Right atrium auricular region (tissue), 2 donors: ENCODE data around the gene DNPEP. TPM values are rescaled to one million over a fixed set of nuclear protein-coding genes. Genes with fewer than 3 reads are reported as not detected.
"Not testable (repeated sequence)": the region's sequence is repeated elsewhere in the genome, so short reads cannot be mapped to it uniquely, and the experiment has no call there.

ENCODE experiments used
- DNase-seq: peaks from one replicate; pipeline ENCODE4 v3.0.0-alpha.2; 2019; ENCODE audit warnings: low spot score
- H3K27ac ChIP-seq, 2 donors: fragments of 200-600 bp; sonication (generic); 1 replicate in 1 of 2; 2 replicates in 1 of 2; pipeline ENCODE4 v1.5.1; 2016 to 2019
- H3K27me3 ChIP-seq, 2 donors: fragments of 200-600 bp; sonication (generic); one replicate each; pipeline versions ENCODE4 v1.5.1 to v1.6.0; 2017 to 2019
- H3K36me3 ChIP-seq: fragments of 200-600 bp; sonication (generic); one replicate; pipeline ENCODE4 v1.5.1; 2016
- H3K4me1 ChIP-seq, 2 donors: fragments of 200-600 bp; sonication (generic); one replicate each; pipeline versions ENCODE4 v1.5.1 to v1.6.0; 2017 to 2019
- H3K4me3 ChIP-seq, 2 donors: fragments of 200-600 bp; sonication (generic); 1 replicate in 1 of 2; 2 replicates in 1 of 2; pipeline ENCODE4 v1.5.1; 2017 to 2019; ENCODE audit warnings: mild to moderate bottlenecking in 1 of 2, moderate library complexity in 1 of 2
- H3K9me3 ChIP-seq, 2 donors: fragments of 200-600 bp; sonication (generic); one replicate each; pipeline ENCODE4 v1.5.1; 2019
- total RNA-seq, 2 donors: library from RNA; depleted of rRNA; stranded (reverse); fragments of >200 nt; gene quantifications; one replicate each; pipeline ENCODE4 v1.1.0, GENCODE V29; 2016
- TF ChIP-seq, protein P1 (sequence below), 2 donors: fragments of 200-600 bp; sonication (generic); IDR thresholded peaks; one replicate each; pipeline ENCODE4 v1.5.1; 2019; ENCODE audit warnings: antibody characterized with exemption in 2 of 2

The DNPEP gene
- total RNA-seq, 2 donors from 2014 or later: 48.1 to 51.2 TPM

DNA sequence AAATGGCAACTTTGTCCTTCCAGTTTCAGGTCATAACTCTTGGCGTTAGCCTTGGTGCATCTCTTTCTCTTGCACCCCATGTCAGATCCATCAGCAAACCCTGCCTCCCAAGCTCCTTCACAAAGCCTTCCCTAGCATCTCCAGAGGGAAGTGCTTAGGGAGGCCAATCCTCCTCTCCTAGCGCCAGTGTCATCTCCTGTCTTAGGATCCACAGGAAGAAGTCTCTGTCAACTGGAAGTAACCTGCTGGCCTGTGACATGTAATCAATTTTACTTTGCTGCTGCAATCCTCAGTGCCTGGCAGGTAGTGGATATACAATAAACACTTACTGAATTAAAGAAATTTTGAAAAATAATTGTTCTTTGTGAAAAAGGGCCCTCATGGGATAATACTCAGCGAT lies 7.9 kb upstream of the DNPEP start:
- Histone ChIP-seq H3K4me3 (no peak overlapping the region), H3K27ac (no peak overlapping the region), H3K27me3 (no peaks in the 10 kb centered on the region), H3K36me3 (no peaks in the 10 kb centered on the region), H3K4me1 (no peaks in the 10 kb centered on the region), H3K9me3 (no peaks in the 10 kb centered on the region)
- DNase-seq: no peak
- TF ChIP-seq, protein P1, sequence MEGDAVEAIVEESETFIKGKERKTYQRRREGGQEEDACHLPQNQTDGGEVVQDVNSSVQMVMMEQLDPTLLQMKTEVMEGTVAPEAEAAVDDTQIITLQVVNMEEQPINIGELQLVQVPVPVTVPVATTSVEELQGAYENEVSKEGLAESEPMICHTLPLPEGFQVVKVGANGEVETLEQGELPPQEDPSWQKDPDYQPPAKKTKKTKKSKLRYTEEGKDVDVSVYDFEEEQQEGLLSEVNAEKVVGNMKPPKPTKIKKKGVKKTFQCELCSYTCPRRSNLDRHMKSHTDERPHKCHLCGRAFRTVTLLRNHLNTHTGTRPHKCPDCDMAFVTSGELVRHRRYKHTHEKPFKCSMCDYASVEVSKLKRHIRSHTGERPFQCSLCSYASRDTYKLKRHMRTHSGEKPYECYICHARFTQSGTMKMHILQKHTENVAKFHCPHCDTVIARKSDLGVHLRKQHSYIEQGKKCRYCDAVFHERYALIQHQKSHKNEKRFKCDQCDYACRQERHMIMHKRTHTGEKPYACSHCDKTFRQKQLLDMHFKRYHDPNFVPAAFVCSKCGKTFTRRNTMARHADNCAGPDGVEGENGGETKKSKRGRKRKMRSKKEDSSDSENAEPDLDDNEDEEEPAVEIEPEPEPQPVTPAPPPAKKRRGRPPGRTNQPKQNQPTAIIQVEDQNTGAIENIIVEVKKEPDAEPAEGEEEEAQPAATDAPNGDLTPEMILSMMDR (IDR thresholded peaks at IDR 0.05): no peak

DNA sequence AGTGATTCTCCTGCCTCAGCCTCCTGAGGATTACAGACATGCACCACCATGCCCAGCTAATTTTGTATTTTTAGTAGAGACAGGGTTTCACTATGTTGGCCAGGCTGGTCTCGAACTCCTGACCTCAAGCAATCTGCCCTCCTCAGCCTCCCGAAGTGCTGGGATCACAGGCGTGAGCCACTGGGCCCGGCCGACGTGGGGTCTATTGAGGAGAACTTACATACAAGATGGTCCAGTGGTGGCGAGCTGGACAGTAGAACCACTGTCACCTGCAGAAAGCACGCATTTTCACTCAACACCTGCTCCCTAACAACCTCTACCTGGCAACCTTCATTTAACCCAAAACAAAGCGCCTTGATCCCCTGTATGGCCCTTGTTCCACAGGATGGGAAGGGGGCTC lies 7.3 kb upstream of the DNPEP start:
- H3K27me3 ChIP-seq, H3K4me1 ChIP-seq, H3K9me3 ChIP-seq, H3K27ac ChIP-seq, H3K4me3 ChIP-seq, DNase-seq, H3K36me3 ChIP-seq: not testable (repeated sequence)

DNA sequence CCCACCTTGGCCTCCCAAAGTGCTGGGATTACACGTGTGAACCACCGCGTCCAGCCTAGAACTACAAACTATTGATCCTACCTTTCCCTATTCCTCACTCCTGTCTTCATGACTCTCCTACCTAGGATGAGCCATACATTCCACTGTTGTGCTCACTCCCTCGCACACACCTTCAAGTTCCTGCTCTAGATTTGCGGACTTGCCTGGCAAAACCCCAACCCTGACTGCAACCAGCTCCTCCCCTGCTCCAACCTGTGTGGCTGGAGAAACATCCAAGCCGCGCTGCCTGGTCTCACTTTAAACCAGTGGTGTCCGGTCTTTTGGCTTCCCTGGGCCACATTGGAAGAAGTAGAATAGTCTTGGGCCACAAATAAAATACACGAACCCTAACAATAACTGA lies 5.0 kb upstream of the DNPEP start:
- no peak for DNase-seq

DNA sequence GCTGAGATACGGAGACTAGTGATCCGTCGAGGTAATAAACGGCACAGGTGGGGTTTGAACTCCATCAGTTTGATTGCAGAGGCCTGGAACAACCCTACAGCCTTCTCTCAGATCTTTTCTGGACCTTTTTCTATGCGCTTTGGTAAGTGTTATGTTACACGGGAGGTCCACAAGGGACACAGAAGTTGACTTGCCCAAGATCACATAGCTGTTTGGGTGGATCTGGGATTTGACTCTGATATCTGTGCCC lies 1.1 kb upstream of the DNPEP start:
- no peak for DNase-seq
- peak overlapping the region in 1 of 2 donors; percentile 86 for H3K4me3 ChIP-seq
- H3K27ac ChIP-seq: peak overlapping the region; percentile 83 to 95
- peaks cover 26% of the 10 kb centered on the region for H3K36me3 ChIP-seq
- H3K9me3 ChIP-seq: no peaks in the 10 kb centered on the region
- TF ChIP-seq, protein P1 (IDR thresholded peaks at IDR 0.05): no peak
- peaks cover 0 to 11% of the 10 kb centered on the region in 2 donors for H3K4me1 ChIP-seq
- H3K27me3 ChIP-seq: no peaks in the 10 kb centered on the region

More for the DNA sequence above, 5.0 kb upstream of the DNPEP start:
- Histone ChIP-seq H3K4me3 (no peak overlapping the region), H3K9me3 (no peaks in the 10 kb centered on the region), H3K4me1 (no peaks in the 10 kb centered on the region), H3K27me3 (no peaks in the 10 kb centered on the region), H3K36me3 (no peaks in the 10 kb centered on the region), H3K27ac (no peak overlapping the region)
- TF ChIP-seq, protein P1 (IDR thresholded peaks at IDR 0.05): no peak

DNA sequence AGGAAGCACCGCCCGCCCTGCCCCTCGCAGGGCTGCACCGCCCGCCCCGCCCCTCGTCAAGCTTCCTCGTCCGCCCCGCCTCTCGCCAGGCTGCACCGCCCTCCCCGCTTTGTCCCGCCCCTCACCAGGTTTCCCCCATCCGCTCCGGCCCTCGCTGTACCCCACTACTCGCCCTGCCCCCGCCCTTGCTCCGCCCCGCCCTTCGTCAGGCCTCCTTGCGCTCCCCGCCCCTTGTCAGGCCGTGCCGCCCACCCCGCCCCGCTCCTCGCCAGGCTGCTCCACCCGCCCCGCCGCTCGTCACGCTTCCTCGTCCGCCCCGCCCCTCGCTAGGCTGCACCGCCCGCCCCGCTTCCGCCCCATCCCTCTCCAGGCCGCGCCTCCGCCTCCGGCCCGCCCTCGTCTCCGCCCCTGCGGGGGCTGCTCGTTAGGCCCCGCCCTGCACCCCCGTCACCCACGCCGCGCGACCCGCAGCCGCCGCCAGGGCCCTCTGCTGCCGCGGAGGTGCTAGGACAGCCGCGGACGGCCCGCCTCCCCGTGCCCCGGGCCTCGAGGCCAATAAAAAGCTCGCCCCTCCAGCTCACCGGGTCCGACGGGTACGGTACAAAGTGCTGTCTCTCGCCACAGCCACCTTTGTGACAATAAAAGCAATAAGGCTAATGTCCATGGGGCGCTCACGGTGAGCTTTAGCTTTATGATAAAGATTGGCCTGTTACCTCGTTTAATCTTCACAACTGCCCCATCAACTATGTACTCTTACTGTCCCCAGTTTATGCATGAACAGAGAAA lies 602 bp upstream of the DNPEP start:
- Histone ChIP-seq H3K4me3 (peak overlapping the region; percentile 32 to 86), H3K27ac (peak overlapping the region; percentile 83 to 95), H3K9me3 (no peaks in the 10 kb centered on the region), H3K36me3 (peaks cover 31% of the 10 kb centered on the region), H3K4me1 (peaks cover 0 to 11% of the 10 kb centered on the region in 2 donors), H3K27me3 (no peaks in the 10 kb centered on the region)
- DNase-seq: peak; percentile 95
- TF ChIP-seq, protein P1 (IDR thresholded peaks at IDR 0.05): peak; percentile 75 to 81

DNA sequence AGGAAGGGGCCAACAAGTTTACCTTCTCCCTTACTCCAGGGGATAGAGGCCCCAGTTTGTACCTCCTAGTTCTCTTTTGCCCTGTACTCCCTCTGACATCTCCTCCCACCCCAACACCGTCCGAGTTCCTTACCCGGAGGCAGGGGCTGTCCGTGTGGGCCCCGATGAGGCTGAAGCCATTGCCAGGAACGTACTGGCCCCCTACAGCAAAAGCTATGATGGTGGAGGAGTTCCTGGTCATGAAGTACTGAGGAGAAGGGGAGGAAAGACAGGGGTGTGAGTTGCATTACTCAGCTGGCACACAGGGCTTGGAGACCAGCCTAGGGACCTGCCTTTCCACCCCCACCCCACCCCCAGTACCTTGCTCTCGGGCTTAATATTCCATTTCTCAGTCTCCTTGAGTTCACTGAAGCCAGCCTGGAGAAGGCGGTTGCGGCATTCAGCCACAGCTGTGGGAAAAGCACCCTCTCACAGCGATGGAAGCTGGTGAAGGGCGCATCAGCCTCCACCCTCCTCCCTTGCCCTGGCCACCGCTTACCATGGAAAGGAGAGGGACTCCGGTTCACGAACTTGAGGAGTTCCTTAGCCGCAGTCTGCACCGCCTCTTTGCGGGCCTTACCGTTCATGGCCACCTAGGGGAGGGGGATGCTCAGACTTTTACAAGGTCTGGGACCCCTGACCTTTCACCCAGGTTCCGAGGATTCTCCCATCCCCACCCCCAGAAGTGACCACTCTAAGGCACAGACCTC lies 1.0 kb downstream of the DNPEP start:
- H3K4me3 ChIP-seq: peak overlapping the region; percentile 70 to 86
- TF ChIP-seq, protein P1 (IDR thresholded peaks at IDR 0.05): no peak
- no peak for DNase-seq
- no peaks in the 10 kb centered on the region for H3K9me3 ChIP-seq
- H3K27ac ChIP-seq: peak overlapping the region; percentile 94 to 95
- H3K36me3 ChIP-seq: peaks cover 47% of the 10 kb centered on the region
- no peaks in the 10 kb centered on the region for H3K27me3 ChIP-seq
- peaks cover 0 to 11% of the 10 kb centered on the region in 2 donors for H3K4me1 ChIP-seq
